Activated B cell treated with CpG ODN at 0.5 μM for 24 hours (primary cell): ENCODE results near the gene GLYAT. TPM values are rescaled to one million over a fixed set of nuclear protein-coding genes. Genes with fewer than 3 reads are reported as not detected.

Experiments
- ATAC-seq: fragments of 200-7000 bp; cut with Tn5 transposase; one replicate; pipeline ENCODE4 v1.10.0; 2021; ENCODE audit warnings: low read depth, mild to moderate bottlenecking, moderate library complexity
- CTCF ChIA-PET: fragments of 350-600 bp; sonication (Branson Sonifier 250); formaldehyde crosslinking; loops from one replicate; lab custom pipeline; 2021; ENCODE audit warnings: antibody characterized with exemption; lab: Charles Lee
- POLR2A ChIA-PET: fragments of 350-600 bp; sonication (Branson Sonifier 250); formaldehyde crosslinking; loops from one replicate; lab custom pipeline; 2021; ENCODE audit warnings: antibody characterized with exemption; lab: Charles Lee
- DNase-seq: peaks from one replicate; pipeline ENCODE4 v3.0.0; 2022
- H3K27ac Mint-ChIP-seq: one replicate; pipeline ENCODE4 v1.8.0; 2020; ENCODE audit warnings: mixed read lengths
- H3K27me3 Mint-ChIP-seq: one replicate; pipeline ENCODE4 v1.8.0; 2021; ENCODE audit warnings: mixed read lengths
- H3K36me3 Mint-ChIP-seq: one replicate; pipeline ENCODE4 v1.8.0; 2021; ENCODE audit warnings: low read depth, mixed read lengths
- H3K4me1 Mint-ChIP-seq: one replicate; pipeline ENCODE4 v1.8.0; 2021; ENCODE audit warnings: mixed read lengths
- H3K4me3 Mint-ChIP-seq: one replicate; pipeline ENCODE4 v1.8.0; 2020; ENCODE audit warnings: mild to moderate bottlenecking, mixed read lengths
- H3K9me3 Mint-ChIP-seq: one replicate; pipeline ENCODE4 v1.8.0; 2020; ENCODE audit warnings: mixed read lengths
- intact Hi-C: fragments of 100-400 bp; cut with micrococcal nuclease; formaldehyde crosslinking; loops from one replicate; pipeline ENCODE4 v1.15.1; 2024
- total RNA-seq: library from RNA; stranded (reverse); gene quantifications from 2 replicates; pipeline ENCODE4 v1.2.3, GENCODE V29; 2022
- TF ChIP-seq, protein P1 (sequence below): fragments of 200-600 bp; IDR thresholded peaks from one replicate; pipeline ENCODE4 v1.8.0; 2022; ENCODE audit warnings: antibody characterized with exemption, mild to moderate bottlenecking

GLYAT gene
- total RNA-seq, 1 donor from 2014 or later, result not detected

DNA sequence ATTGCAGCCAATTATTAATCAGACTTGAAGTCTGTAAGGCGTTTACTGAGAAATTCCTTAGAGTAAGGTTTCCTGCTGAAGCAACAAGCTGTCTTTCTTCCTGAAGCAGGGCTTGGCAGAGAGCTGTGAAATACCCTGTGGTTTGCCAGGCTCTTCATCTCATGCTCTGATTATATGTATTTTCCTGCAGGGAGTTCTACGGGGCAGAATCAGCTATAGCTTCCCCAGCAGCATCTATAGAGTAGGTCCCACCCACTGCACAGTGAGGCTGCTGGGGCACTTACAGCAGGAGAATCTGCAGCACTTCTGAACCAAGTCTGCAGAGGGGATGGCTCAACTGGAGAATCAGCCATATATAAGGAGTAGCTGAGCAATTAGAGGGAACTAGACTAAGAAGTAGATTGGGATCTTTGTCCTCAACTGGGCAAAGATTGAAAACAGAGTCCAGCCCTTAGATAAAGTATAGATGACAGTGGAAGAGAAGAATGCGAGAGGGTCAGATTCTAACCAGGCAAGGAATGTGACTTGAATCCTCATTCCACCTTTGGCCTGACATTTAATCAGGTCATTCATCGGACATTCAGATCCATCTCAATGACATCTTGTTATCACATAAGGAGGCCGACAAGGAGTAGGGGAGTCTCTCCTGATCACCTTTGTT is 71.7 kb downstream of the GLYAT start:
- Mint-ChIP-seq H3K27me3 (peaks cover 13% of the 10 kb centered on the region), H3K4me3 (no peak overlapping the region), H3K9me3 (no peaks in the 10 kb centered on the region), H3K27ac (no peak overlapping the region), H3K4me1 (no peaks in the 10 kb centered on the region), H3K36me3 (no peaks in the 10 kb centered on the region)
- ATAC-seq, result no peak
- intact Hi-C loops, result loop anchor here (10.0 kb wide), 1 partner anchor 775 kb away; the partner anchor contains the start of gene OR5A1
- no peak for DNase-seq
- TF ChIP-seq, protein P1, sequence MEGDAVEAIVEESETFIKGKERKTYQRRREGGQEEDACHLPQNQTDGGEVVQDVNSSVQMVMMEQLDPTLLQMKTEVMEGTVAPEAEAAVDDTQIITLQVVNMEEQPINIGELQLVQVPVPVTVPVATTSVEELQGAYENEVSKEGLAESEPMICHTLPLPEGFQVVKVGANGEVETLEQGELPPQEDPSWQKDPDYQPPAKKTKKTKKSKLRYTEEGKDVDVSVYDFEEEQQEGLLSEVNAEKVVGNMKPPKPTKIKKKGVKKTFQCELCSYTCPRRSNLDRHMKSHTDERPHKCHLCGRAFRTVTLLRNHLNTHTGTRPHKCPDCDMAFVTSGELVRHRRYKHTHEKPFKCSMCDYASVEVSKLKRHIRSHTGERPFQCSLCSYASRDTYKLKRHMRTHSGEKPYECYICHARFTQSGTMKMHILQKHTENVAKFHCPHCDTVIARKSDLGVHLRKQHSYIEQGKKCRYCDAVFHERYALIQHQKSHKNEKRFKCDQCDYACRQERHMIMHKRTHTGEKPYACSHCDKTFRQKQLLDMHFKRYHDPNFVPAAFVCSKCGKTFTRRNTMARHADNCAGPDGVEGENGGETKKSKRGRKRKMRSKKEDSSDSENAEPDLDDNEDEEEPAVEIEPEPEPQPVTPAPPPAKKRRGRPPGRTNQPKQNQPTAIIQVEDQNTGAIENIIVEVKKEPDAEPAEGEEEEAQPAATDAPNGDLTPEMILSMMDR, result no peak
- POLR2A ChIA-PET, result no interaction called here
- CTCF ChIA-PET, result interaction anchor here (1.0 kb wide), 1 partner anchor 399 kb away, joined by 3 read pairs; no protein-coding TSS in a partner anchor

DNA sequence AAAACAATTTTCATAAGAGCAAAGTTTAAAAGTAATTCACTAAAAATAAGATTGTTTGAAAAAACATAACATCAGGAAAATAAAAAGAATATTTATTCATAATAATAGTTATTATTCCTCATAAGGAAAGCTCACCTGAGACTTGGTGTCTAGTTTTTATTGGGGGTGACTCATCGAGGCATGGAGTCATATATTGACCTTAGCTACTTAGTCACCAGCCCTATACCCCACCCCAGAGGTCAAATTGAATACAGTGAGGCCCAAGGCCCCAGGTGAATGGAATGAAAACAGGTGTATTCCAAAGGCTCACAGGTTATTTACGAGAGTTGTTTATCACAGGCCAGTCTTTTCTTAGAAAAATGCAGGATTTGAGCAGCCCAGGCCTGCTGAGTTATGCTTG is 72.3 kb downstream of the GLYAT start:
- CTCF ChIA-PET, result interaction anchor here (1.0 kb wide), 1 partner anchor 399 kb away, joined by 3 read pairs; no protein-coding TSS in a partner anchor
- TF ChIP-seq, protein P1, result no peak
- no peak overlapping the region for H3K4me3 Mint-ChIP-seq
- POLR2A ChIA-PET, result no interaction called here
- H3K36me3 Mint-ChIP-seq, result no peaks in the 10 kb centered on the region
- DNase-seq (no peak), ATAC-seq (no peak)
- H3K4me1 Mint-ChIP-seq, result peaks cover 1% of the 10 kb centered on the region
- intact Hi-C loops, result loop anchor here (10.0 kb wide), 1 partner anchor 775 kb away; the partner anchor contains the start of gene OR5A1
- H3K27ac Mint-ChIP-seq, result no peak overlapping the region
- H3K27me3 Mint-ChIP-seq, result peaks cover 13% of the 10 kb centered on the region
- no peaks in the 10 kb centered on the region for H3K9me3 Mint-ChIP-seq

Other genes starting within 250 kb of the GLYAT start
- gene OR5B21, start 223.8 kb downstream of the GLYAT start, total RNA-seq, result 0.60 and 0.71 TPM in 2 replicates
- gene LPXN, start 156.1 kb downstream of the GLYAT start, total RNA-seq, result 279 and 284 TPM in 2 replicates
- 50.8 and 52.9 TPM in 2 replicates for gene ZFP91, start 152.9 kb downstream of the GLYAT start, total RNA-seq
- gene CNTF, start 109.3 kb downstream of the GLYAT start, total RNA-seq, result 3.2 and 3.9 TPM in 2 replicates
- not detected in 2 replicates for gene GLYATL2, start 112.8 kb upstream of the GLYAT start, total RNA-seq
- not detected in 2 replicates for gene GLYATL1, start 207.5 kb upstream of the GLYAT start, total RNA-seq